ENCODE measurements around the gene TENM4.

Gene TENM4

GRCh38 chr11:79119491-79120284 is 321.1 kb downstream of the TENM4 start:
- DNase-seq (ENCODE audit: low spot score): no peak

GRCh38 chr11:79117488-79117887 is 323.3 kb downstream of the TENM4 start:
- no peak for DNase-seq (ENCODE audit: low spot score)

- DNase-seq (ENCODE audit: low spot score): no peak
Measured at GRCh38 chr11:79116600-79116999, 324.2 kb downstream of the TENM4 start.

GRCh38 chr11:79113054-79113690 is 327.7 kb downstream of the TENM4 start:
- DNase-seq (ENCODE audit: low spot score): no peak

GRCh38 chr11:79110796-79111195 is 330.0 kb downstream of the TENM4 start:
- no peak for DNase-seq (ENCODE audit: low spot score)

GRCh38 chr11:79110321-79110720 is 330.5 kb downstream of the TENM4 start:
- no peak for DNase-seq (ENCODE audit: low spot score)

- no peak for DNase-seq (ENCODE audit: low spot score)
Measured at GRCh38 chr11:79108851-79109250, 332.0 kb downstream of the TENM4 start.

- DNase-seq (ENCODE audit: low spot score): no peak
Measured at GRCh38 chr11:79102840-79103239, 338.0 kb downstream of the TENM4 start.

- no peak for DNase-seq (ENCODE audit: low spot score)
Measured at GRCh38 chr11:79101656-79102055, 339.2 kb downstream of the TENM4 start.

- DNase-seq (ENCODE audit: low spot score): peak; percentile 45
Measured at GRCh38 chr11:79100093-79100910, 340.5 kb downstream of the TENM4 start.

- no peak for DNase-seq (ENCODE audit: low spot score)
Measured at GRCh38 chr11:79098146-79098545, 342.7 kb downstream of the TENM4 start.

- DNase-seq (ENCODE audit: low spot score): no peak
Measured at GRCh38 chr11:79097246-79097875, 343.5 kb downstream of the TENM4 start.

GRCh38 chr11:79095424-79095823 is 345.4 kb downstream of the TENM4 start:
- no peak for DNase-seq (ENCODE audit: low spot score)

GRCh38 chr11:79094616-79095015 is 346.2 kb downstream of the TENM4 start:
- DNase-seq (ENCODE audit: low spot score): no peak

- peak; percentile 5 for DNase-seq (ENCODE audit: low spot score)
Measured at GRCh38 chr11:79092791-79093353, 348.0 kb downstream of the TENM4 start.

- DNase-seq (ENCODE audit: low spot score): no peak
Measured at GRCh38 chr11:79090191-79090705, 350.6 kb downstream of the TENM4 start.

GRCh38 chr11:79089601-79090000 is 351.2 kb downstream of the TENM4 start:
- DNase-seq (ENCODE audit: low spot score): no peak

- DNase-seq (ENCODE audit: low spot score): no peak
Measured at GRCh38 chr11:79088967-79089366, 351.9 kb downstream of the TENM4 start.

- no peak for DNase-seq (ENCODE audit: low spot score)
Measured at GRCh38 chr11:79087961-79088318, 352.9 kb downstream of the TENM4 start.

GRCh38 chr11:79087238-79087960 is 353.4 kb downstream of the TENM4 start:
- no peak for DNase-seq (ENCODE audit: low spot score)

- no peak for DNase-seq (ENCODE audit: low spot score)
Measured at GRCh38 chr11:79086056-79086455, 354.8 kb downstream of the TENM4 start.
